Right atrium auricular region (tissue), 2 donors: ENCODE measurements around the gene CXCR6. TPM values are rescaled to one million over a fixed set of nuclear protein-coding genes. Genes with fewer than 3 reads are reported as not detected.

ENCODE experiments used
- DNase-seq: peaks from one replicate; pipeline ENCODE4 v3.0.0-alpha.2; 2019; ENCODE audit warnings: low spot score
- H3K27ac ChIP-seq, 2 donors: fragments of 200-600 bp; sonication (generic); 1 replicate in 1 of 2; 2 replicates in 1 of 2; pipeline ENCODE4 v1.5.1; 2016 to 2019
- H3K27me3 ChIP-seq, 2 donors: fragments of 200-600 bp; sonication (generic); one replicate each; pipeline versions ENCODE4 v1.5.1 to v1.6.0; 2017 to 2019
- H3K36me3 ChIP-seq: fragments of 200-600 bp; sonication (generic); one replicate; pipeline ENCODE4 v1.5.1; 2016
- H3K4me1 ChIP-seq, 2 donors: fragments of 200-600 bp; sonication (generic); one replicate each; pipeline versions ENCODE4 v1.5.1 to v1.6.0; 2017 to 2019
- H3K4me3 ChIP-seq, 2 donors: fragments of 200-600 bp; sonication (generic); 1 replicate in 1 of 2; 2 replicates in 1 of 2; pipeline ENCODE4 v1.5.1; 2017 to 2019; ENCODE audit warnings: mild to moderate bottlenecking in 1 of 2, moderate library complexity in 1 of 2
- H3K9me3 ChIP-seq, 2 donors: fragments of 200-600 bp; sonication (generic); one replicate each; pipeline ENCODE4 v1.5.1; 2019
- total RNA-seq, 2 donors: library from RNA; depleted of rRNA; stranded (reverse); fragments of >200 nt; gene quantifications; one replicate each; pipeline ENCODE4 v1.1.0, GENCODE V29; 2016
- TF ChIP-seq, protein P1 (sequence below), 2 donors: fragments of 200-600 bp; sonication (generic); IDR thresholded peaks; one replicate each; pipeline ENCODE4 v1.5.1; 2019; ENCODE audit warnings: antibody characterized with exemption in 2 of 2

Gene CXCR6
- total RNA-seq, 2 donors from 2014 or later, result 1.2 TPM; not detected in 1

DNA sequence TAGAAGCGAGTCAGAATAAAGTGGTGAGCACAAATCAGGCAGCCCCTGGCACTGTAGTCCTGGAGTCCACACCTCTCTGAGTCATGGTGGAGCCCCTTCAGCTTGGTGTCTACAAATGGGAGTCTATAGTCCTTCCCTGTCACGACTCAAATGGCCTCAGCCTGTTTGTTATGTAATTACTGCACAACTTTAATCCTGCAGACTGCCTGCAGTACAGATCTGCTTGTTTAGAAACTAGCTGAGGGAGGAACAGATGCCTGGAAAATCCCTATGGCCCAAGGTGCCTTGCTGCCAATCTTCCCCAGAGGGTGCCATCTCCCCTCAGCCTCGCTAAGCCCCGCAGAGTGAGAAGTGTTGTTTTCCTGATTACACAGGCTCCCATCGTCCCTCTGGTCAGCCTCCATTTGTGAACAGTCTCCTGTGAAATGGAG, 3.9 kb upstream of the CXCR6 start:
- no peak overlapping the region for H3K27ac ChIP-seq
- H3K9me3 ChIP-seq, result no peaks in the 10 kb centered on the region
- peaks cover 30% of the 10 kb centered on the region for H3K36me3 ChIP-seq
- TF ChIP-seq, protein P1, sequence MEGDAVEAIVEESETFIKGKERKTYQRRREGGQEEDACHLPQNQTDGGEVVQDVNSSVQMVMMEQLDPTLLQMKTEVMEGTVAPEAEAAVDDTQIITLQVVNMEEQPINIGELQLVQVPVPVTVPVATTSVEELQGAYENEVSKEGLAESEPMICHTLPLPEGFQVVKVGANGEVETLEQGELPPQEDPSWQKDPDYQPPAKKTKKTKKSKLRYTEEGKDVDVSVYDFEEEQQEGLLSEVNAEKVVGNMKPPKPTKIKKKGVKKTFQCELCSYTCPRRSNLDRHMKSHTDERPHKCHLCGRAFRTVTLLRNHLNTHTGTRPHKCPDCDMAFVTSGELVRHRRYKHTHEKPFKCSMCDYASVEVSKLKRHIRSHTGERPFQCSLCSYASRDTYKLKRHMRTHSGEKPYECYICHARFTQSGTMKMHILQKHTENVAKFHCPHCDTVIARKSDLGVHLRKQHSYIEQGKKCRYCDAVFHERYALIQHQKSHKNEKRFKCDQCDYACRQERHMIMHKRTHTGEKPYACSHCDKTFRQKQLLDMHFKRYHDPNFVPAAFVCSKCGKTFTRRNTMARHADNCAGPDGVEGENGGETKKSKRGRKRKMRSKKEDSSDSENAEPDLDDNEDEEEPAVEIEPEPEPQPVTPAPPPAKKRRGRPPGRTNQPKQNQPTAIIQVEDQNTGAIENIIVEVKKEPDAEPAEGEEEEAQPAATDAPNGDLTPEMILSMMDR (IDR thresholded peaks at IDR 0.05), result no peak
- peaks cover 0 to 27% of the 10 kb centered on the region in 2 donors for H3K4me1 ChIP-seq
- no peak overlapping the region for H3K4me3 ChIP-seq
- DNase-seq, result no peak
- no peaks in the 10 kb centered on the region for H3K27me3 ChIP-seq

DNA sequence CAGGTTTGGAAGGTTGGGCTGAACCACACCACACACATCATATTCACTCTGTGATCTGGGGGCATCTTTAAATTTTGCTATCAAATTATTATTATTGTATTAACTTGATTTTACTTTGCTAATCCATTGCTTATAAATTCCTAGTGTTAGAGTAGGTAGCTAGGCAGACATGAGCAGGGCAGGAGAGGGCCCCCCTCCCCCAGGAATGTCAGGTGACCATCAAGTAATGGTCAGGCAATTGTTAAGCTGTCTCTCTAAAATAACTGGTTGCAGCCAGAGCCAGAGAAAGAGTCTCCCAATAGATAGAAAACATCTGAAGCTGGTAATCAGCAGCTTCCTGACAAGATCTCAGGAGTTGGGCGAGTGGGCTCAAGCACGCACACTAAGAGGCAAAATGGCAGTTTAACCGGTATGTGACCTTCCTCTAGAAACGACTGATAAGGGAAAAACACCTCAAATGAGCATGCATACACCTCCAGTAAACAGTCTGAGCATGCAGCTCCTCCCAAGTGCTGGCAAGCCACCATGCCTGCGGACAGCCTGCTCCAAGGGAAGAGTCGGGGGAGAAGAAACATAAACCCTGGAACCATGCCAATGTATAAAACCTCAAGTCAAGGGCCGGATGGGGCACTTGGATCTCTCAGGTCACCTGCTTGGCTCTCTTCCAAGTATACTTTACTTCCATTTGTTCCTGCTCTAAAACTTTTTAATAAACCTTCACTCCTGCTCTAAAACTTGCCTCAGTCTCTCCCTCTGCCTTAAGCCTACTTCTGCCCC, 3.1 kb upstream of the CXCR6 start:
- Histone ChIP-seq H3K36me3 (peaks cover 24% of the 10 kb centered on the region), H3K4me3 (no peak overlapping the region), H3K27me3 (no peaks in the 10 kb centered on the region), H3K4me1 (peaks cover 0 to 27% of the 10 kb centered on the region in 2 donors), H3K9me3 (no peaks in the 10 kb centered on the region), H3K27ac (no peak overlapping the region)
- TF ChIP-seq, protein P1 (IDR thresholded peaks at IDR 0.05), result no peak
- DNase-seq, result no peak

DNA sequence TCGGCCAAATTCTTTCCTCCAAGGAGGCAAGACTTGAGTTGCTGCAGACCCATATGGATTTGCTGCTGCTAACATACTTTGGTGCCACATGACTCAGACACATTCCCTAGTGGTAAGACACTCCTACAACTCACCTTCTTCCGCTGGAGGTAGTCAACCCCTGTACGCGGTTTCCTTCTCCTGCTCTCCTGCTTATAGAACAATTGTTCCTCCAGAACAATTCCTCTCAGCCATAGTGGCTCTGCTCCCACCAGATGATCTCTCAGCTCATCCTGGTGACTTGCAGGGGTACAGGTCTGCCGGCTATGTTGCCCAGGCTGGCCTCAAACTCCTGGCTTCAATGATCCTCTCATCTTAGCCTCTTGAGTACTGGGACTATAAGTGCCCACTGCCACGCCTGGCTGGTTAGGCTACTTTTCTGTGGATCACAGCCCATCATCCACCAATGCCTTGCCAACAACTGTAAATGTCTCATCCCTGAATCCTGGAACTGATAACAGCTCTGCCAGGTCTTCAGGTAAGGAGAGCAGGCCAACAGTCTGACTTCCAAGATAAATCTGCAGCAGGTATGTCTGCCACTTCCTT, 2.4 kb upstream of the CXCR6 start:
- no peaks in the 10 kb centered on the region for H3K27me3 ChIP-seq
- TF ChIP-seq, protein P1 (IDR thresholded peaks at IDR 0.05), result no peak
- DNase-seq, result no peak
- H3K36me3 ChIP-seq, result peaks cover 24% of the 10 kb centered on the region
- H3K4me3 ChIP-seq, result no peak overlapping the region
- H3K9me3 ChIP-seq, result no peaks in the 10 kb centered on the region
- no peak overlapping the region for H3K27ac ChIP-seq
- H3K4me1 ChIP-seq, result peaks cover 0 to 21% of the 10 kb centered on the region in 2 donors

DNA sequence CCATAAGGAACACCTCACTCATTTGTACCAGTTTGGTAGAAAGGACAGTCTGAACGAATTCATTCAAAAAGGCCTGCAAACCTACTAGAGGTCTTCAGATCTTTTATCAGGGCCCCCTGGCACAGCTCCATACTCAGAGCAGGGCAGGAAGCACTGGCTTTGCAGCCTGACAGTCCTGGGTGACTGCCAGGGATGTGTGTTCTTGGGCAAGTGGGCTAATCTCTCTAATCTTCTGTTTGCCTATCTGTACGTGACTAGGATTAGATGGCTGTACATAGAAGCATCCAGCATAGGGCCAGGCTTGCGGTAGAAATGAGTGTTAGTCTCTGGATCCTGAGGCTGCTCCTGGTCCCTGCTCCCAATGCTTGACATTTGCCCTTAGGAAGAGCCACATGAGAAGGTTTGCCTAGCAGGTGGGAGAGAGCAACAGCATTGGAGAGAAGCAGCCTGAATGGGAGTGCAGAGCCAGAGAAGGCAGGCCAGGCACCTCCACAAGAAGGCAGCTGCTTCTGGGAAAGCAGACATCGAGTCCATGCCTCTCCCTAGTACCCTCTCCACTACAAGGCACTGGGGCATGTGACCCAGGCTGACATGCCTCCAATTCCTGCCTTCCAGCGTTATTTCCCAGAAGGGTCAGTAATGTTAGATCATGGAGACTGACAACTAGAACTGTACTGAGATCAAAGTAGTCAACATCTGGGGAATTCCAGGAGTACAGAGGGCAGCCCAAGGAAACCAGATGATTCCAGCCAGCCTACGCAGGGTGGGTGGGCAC, 1.0 kb upstream of the CXCR6 start:
- no peak for DNase-seq
- TF ChIP-seq, protein P1 (IDR thresholded peaks at IDR 0.05), result no peak
- Histone ChIP-seq H3K36me3 (peaks cover 24% of the 10 kb centered on the region), H3K4me3 (no peak overlapping the region), H3K27me3 (no peaks in the 10 kb centered on the region), H3K4me1 (peaks cover 0 to 21% of the 10 kb centered on the region in 2 donors), H3K9me3 (no peaks in the 10 kb centered on the region), H3K27ac (no peak overlapping the region)

DNA sequence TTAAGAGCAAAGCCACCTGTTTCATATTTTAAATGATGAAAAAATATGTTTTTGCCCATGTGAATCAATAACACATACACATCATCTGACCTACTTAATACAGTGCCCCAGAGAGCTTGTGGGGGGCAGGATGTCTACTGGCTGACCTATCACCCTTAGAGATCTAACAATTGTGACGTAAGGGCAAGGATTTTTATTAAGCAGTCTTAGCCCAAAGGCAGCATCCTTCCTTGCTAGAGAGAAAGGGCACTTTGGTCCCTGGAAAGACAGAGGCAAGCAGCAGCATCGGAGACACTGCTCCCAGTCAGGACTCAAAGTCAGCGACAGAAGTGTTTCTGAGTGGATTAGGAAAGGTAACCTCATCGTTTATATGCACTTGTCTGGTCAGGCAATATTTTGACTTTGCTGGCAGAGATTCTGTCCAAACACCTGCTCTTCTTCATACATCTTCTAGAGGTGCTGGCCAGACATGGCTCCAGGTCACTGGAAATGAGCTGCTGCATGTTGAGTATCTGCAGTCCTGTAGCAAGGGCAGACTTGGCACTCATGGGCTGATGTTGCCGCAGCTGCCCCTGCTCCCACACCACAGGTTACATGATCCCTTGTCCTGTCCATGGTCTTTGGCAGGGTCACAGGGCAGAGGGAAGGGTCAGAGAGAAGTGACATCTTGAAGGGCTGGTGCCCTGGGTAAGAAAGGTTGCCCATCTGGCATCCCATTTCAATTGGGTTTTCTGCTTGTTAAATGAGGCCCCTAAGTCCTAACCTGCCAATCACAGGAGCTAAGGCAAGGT, 1.8 kb downstream of the CXCR6 start:
- TF ChIP-seq, protein P1 (IDR thresholded peaks at IDR 0.05), result no peak
- Histone ChIP-seq H3K9me3 (no peaks in the 10 kb centered on the region), H3K27me3 (no peaks in the 10 kb centered on the region), H3K36me3 (peaks cover 48% of the 10 kb centered on the region), H3K4me1 (peaks cover 0 to 9% of the 10 kb centered on the region in 2 donors), H3K4me3 (no peak overlapping the region), H3K27ac (no peak overlapping the region)
- no peak for DNase-seq
